Dermis microvascular lymphatic vessel endothelial cell (primary cell): ENCODE results near the gene ZNF823. TPM values are rescaled to one million over a fixed set of nuclear protein-coding genes. Genes with fewer than 3 reads are reported as not detected.
"Not testable (repeated sequence)": the region's sequence is repeated elsewhere in the genome, so short reads cannot be mapped to it uniquely, and the experiment has no call there.

Experiments used
- DNase-seq, 2 donors: peaks; one replicate each; pipeline versions ENCODE4 v3.0.0 to v3.0.0-alpha.2; 2010; ENCODE audit warnings: low read depth in 2 of 2
- total RNA-seq: library from RNA; depleted of rRNA; stranded (reverse); fragments of >200 nt; gene quantifications from 2 replicates; pipeline ENCODE4 v1.2.1, GENCODE V29; 2014

Gene ZNF823
- total RNA-seq, 1 donor from 2014 or later: 7.1 TPM

DNA sequence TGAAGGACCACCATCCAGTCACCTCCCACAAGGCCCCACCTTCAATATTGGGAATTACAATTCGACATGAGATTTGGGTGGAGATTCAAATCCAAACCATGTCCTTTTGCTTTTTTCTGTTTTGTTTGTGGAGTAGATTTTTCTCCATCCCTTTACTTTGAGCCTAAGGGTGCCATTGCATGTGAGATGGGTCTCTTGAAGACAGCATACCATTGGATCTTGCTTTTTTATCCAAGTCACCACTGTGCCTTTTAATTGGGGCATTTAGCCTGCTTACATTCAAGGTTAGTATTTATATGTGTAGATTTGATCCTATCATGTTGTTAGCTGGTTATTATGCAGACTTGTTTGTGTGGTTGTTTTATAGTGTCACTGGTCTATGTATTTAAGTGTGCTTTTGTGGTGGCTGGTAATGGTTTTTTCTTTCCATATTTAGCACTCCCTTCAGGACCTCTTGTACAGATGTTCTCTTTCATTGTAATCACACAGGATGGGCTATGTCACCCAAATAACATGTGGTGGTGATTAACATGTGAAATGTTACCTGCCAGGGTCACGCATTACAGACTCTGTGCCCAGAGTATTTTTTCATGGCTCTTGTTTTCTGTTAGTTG lies 58.0 kb downstream of the ZNF823 start:
- DNase-seq: no peak

DNA sequence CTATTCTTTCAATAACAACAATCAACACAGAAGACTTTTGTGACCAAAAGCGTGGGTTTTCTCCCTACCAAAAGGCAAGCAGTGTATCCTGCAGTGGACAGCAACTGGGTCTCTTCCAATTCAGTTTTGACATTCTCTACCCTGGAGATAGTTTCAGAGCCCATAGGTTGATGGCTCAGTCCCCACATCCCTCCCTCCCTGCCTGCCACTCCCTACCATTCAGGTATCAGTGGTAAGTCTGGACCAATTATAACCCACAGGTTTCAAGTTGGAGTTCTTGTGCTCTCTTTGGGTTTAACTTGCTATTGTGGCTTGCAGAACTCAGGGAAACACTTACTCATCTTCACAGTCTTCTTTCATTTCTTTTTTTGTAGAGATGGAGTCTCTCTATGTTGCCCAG lies 60.2 kb downstream of the ZNF823 start:
- DNase-seq: no peak

DNA sequence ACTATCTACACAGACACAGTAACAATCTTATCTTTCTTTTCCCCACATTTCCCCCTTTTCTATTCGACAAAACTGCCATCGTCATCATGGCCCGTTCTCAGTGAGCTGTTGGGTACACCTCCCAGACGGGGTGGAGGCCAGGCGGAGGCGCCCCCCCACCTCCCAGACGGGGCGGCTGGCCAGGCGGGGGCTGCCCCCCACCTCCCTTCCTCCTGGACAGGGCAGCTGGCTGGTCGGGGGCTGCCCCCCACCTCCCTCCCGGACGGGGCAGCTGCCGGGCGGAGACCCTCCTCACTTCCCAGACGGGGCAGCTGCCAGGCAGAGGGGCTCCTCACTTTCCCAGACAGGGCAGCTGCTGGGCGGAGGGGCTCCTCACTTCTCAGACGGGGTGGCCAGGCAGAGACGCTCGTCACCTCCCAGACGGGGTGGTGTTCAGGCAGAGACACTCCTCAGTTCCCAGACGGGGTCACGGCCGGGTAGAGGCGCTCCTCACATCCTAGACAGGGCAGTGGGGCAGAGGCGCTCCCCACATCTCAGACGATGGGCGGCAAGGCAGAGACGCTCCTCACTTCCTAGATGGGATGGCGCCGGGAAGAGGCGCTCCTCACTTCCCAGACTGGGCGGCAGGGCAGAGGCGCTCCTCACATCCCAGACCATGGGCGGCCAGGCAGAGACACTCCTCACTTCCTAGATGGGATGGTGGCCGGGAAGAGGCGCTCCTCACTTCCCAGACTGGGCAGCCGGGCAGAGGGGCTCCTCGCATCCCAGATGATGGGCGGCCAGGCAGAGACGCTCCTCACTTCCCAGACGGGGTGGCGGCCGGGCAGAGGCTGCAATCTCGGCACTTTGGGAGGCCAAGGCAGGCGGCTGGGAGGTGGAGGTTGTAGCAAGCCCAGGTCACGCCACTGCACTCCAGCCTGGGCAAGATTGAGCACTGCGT lies 61.8 kb downstream of the ZNF823 start:
- DNase-seq: not testable (repeated sequence)

DNA sequence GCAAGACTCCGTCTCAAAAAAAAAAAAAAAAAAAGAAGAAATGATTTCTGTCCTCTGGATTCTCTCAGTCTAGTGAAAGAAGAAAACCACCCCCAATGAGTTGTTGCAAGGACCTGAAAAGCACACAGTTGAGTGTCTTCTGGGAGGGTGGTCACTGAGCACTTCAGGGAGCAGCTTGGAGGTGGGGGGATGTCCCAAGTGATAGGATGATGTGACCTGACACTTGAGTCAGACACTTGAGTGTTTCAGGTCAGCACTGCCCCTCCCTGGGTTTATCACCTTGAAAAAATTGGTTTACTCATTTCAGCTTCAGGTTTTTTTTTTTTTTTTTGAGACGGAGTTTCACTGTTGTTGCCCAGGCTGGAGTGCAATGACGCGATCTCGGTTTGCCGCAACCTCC lies 63.2 kb downstream of the ZNF823 start:
- no peak for DNase-seq

DNA sequence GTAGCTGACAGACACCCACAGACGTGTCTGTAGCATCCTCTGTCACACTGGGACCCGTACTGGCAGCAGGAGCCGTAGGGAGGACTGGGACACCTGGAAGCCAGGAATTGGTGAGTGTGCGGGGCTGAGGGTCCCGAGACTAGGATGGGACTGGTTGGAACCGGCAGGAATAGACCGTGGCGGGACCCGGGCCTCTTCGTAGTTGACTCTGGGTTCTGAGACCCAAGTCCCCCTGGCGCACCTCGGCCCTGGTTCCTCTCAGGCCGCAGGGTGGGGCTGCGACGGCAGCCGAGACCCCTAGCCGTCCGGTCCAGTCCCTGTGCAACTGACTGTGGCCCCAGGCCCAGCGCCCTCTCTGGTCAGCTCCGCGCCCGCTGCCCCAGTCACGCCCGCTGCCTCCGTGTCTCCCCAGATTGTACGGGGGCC lies 64.7 kb downstream of the ZNF823 start:
- DNase-seq: no peak

DNA sequence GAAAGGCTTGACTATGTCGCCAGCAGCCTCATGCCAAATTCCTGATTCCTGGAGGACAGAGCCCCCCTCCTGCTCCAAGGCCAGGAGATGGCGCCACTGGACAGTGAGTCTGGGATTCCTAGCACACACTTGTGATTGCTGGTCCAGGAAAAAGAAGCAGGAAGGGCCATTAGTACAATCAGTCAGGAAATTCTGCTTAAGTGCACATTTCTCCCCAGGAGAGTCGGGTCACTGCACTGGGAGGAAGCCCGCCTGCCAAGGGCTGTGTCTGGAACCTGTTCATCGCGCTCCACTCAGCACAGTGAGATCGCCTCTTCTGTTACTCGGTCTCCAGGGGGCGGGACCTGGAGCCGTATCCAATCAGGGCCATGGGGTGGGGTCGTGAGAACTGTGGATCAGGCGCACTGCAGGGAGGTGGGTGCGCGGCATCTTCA lies 65.1 kb downstream of the ZNF823 start:
- peak; percentile 58 to 76 for DNase-seq

Other genes starting within 250 kb of the ZNF823 start
- gene ZNF653, start 233.1 kb downstream of the ZNF823 start, total RNA-seq: 5.3 and 5.4 TPM in 2 replicates
- gene ECSIT, start 209.8 kb downstream of the ZNF823 start, total RNA-seq: 22.4 and 22.6 TPM in 2 replicates
- not detected in 2 replicates for gene CNN1, start 200.1 kb downstream of the ZNF823 start, total RNA-seq
- 23.8 and 24.1 TPM in 2 replicates for gene ELOF1, start 179.7 kb downstream of the ZNF823 start, total RNA-seq
- 0.26 and 0.38 TPM in 2 replicates for gene ACP5, start 161.3 kb downstream of the ZNF823 start, total RNA-seq
- gene ZNF627, start 141.5 kb downstream of the ZNF823 start, total RNA-seq: 17.3 and 21.4 TPM in 2 replicates
- gene ZNF441, start 28.1 kb upstream of the ZNF823 start, total RNA-seq: 8.0 and 9.4 TPM in 2 replicates
- gene ZNF491, start 59.6 kb upstream of the ZNF823 start, total RNA-seq: 0.89 and 1.5 TPM in 2 replicates
- 5.9 and 7.2 TPM in 2 replicates for gene ZNF440, start 75.3 kb upstream of the ZNF823 start, total RNA-seq
- 0.77 and 1.1 TPM in 2 replicates for gene ZNF439, start 109.8 kb upstream of the ZNF823 start, total RNA-seq
- 5.0 and 9.6 TPM in 2 replicates for gene ZNF69, start 148.8 kb upstream of the ZNF823 start, total RNA-seq
- gene ZNF700, start 186.2 kb upstream of the ZNF823 start, total RNA-seq: 4.0 and 5.9 TPM in 2 replicates
- 1.2 and 1.6 TPM in 2 replicates for gene ZNF763, start 226.1 kb upstream of the ZNF823 start, total RNA-seq